GM12891 (cell line): ENCODE data around the gene SP1. TPM values are rescaled to one million over a fixed set of nuclear protein-coding genes. Genes with fewer than 3 reads are reported as not detected.
"Not testable (repeated sequence)": the region's sequence is repeated elsewhere in the genome, so short reads cannot be mapped to it uniquely, and the experiment has no call there.

Experiments used
- DNase-seq: peaks from one replicate; pipeline ENCODE4 v3.0.0; 2011; ENCODE audit warnings: low spot score; ENCODE audit not compliant: insufficient read length
- FAIRE-seq: peaks from 2 replicates; lab custom pipeline; 2011; peaks lifted over from hg19 to GRCh38; lab: Jason Lieb, UNC
- PAX5 ChIP-seq: IDR thresholded peaks from 2 replicates; pipeline ENCODE4 v1.6.1; 2011; ENCODE audit warnings: low read length, moderate library complexity, mild to moderate bottlenecking; ENCODE audit not compliant: insufficient read depth, severe bottlenecking
- POLR2A ChIP-seq: IDR thresholded peaks from 2 replicates; pipeline ENCODE4 v1.6.1; 2011; ENCODE audit warnings: low read depth, low read length, control low read depth
- POLR2AphosphoS5 ChIP-seq: IDR thresholded peaks from 2 replicates; pipeline ENCODE4 v1.6.1; 2011; ENCODE audit warnings: low read depth, low read length, control low read depth
- POU2F2 ChIP-seq: IDR thresholded peaks from 2 replicates; pipeline ENCODE4 v1.6.1; 2011; ENCODE audit warnings: low read depth, mild to moderate bottlenecking, control low read depth, low read length, moderate library complexity
- SPI1 ChIP-seq: IDR thresholded peaks from 2 replicates; pipeline ENCODE4 v1.6.1; 2011; ENCODE audit warnings: low read depth, low read length, control low read depth
- TAF1 ChIP-seq: IDR thresholded peaks from 2 replicates; pipeline ENCODE4 v1.6.1; 2011; ENCODE audit warnings: low read depth, low read length, control low read depth
- polyA plus RNA-seq: library from polyadenylated mRNA; unstranded; fragments of >200 nt; gene quantifications from one replicate; pipeline ENCODE4 v1.2.1, GENCODE V29; 2012; ENCODE audit warnings: low read depth, missing spikeins, inconsistent platforms; ENCODE audit not compliant: missing spikeins

SP1 gene
- 12.2 TPM for polyA plus RNA-seq

GRCh38 chr12:53380104-53380793 lies at the start of gene SP1:
SP1 (plus strand) TSS chr12:53380176; CDS start chr12:53380292, 116 bp downstream.
- FAIRE-seq (peak; percentile 66), DNase-seq (peak; percentile 72)
- no peak for TF ChIP-seq POLR2AphosphoS5
- no peak for TF ChIP-seq SPI1
- no peak for TF ChIP-seq POLR2A
- TF ChIP-seq PAX5: no peak
- no peak for TF ChIP-seq TAF1
- TF ChIP-seq POU2F2: no peak

- no peak for FAIRE-seq
- TF ChIP-seq TAF1 (no peak), POU2F2 (no peak), PAX5 (no peak), POLR2A (no peak), POLR2AphosphoS5 (no peak), SPI1 (no peak)
- DNase-seq: no peak
These were observed 49.3 kb upstream of the SP1 start for GRCh38 chr12:53330671-53331070.

GRCh38 chr12:53332339-53332738 lies 47.6 kb upstream of the SP1 start:
- not testable (repeated sequence) for FAIRE-seq, DNase-seq

- TF ChIP-seq SPI1 (no peak), POLR2A (no peak), TAF1 (no peak), PAX5 (no peak), POLR2AphosphoS5 (no peak), POU2F2 (no peak)
- DNase-seq (no peak), FAIRE-seq (no peak)
These were observed 47.2 kb upstream of the SP1 start for GRCh38 chr12:53332744-53333143.

- no peak for FAIRE-seq
- TF ChIP-seq POU2F2: no peak
- no peak for TF ChIP-seq TAF1
- TF ChIP-seq POLR2A: no peak
- no peak for TF ChIP-seq PAX5
- TF ChIP-seq SPI1: no peak
- TF ChIP-seq POLR2AphosphoS5: no peak
These were observed 46.7 kb upstream of the SP1 start for GRCh38 chr12:53333289-53333688.

GRCh38 chr12:53333845-53334244 lies 46.1 kb upstream of the SP1 start:
- TF ChIP-seq POLR2AphosphoS5: no peak
- no peak for TF ChIP-seq POU2F2
- TF ChIP-seq TAF1: no peak
- no peak for TF ChIP-seq POLR2A
- TF ChIP-seq PAX5: no peak
- TF ChIP-seq SPI1: no peak
- no peak for DNase-seq
- no peak for FAIRE-seq

More at GRCh38 chr12:53333289-53333688, 46.7 kb upstream of the SP1 start:
- DNase-seq: no peak

- FAIRE-seq: no peak
- TF ChIP-seq TAF1 (no peak), POLR2AphosphoS5 (no peak), SPI1 (no peak), POLR2A (no peak), POU2F2 (no peak), PAX5 (no peak)
- DNase-seq: no peak
These were observed 45.2 kb upstream of the SP1 start for GRCh38 chr12:53334822-53335221.

GRCh38 chr12:53336181-53336681 lies 43.7 kb upstream of the SP1 start, which contains the start of gene SP7:
SP7 (minus strand) TSS chr12:53336354; CDS start chr12:53335646, 708 bp downstream.
- DNase-seq (no peak), FAIRE-seq (peak; percentile 85)
- TF ChIP-seq POLR2A (no peak), SPI1 (no peak), TAF1 (no peak), PAX5 (no peak), POLR2AphosphoS5 (no peak), POU2F2 (no peak)

GRCh38 chr12:53338017-53338416 lies 42.0 kb upstream of the SP1 start:
- FAIRE-seq: no peak
- no peak for DNase-seq
- TF ChIP-seq SPI1 (peak; percentile 47), POLR2A (no peak)

GRCh38 chr12:53338916-53339315 lies 41.1 kb upstream of the SP1 start:
- FAIRE-seq: no peak
- DNase-seq: no peak
- TF ChIP-seq POLR2A (no peak), SPI1 (no peak), POLR2AphosphoS5 (no peak), PAX5 (no peak), TAF1 (no peak), POU2F2 (no peak)

GRCh38 chr12:53340398-53340797 lies 39.6 kb upstream of the SP1 start:
- no peak for TF ChIP-seq POLR2AphosphoS5
- FAIRE-seq (no peak), DNase-seq (peak; percentile 1)

- no peak for FAIRE-seq
- TF ChIP-seq TAF1: no peak
- TF ChIP-seq SPI1: no peak
- no peak for TF ChIP-seq POLR2A
- no peak for TF ChIP-seq POU2F2
- no peak for TF ChIP-seq POLR2AphosphoS5
- TF ChIP-seq PAX5: no peak
- no peak for DNase-seq
These were observed 36.5 kb upstream of the SP1 start for GRCh38 chr12:53343449-53343848.
